ENCODE measurements around the gene PEG3.
"Not testable (repeated sequence)": the region's sequence is repeated elsewhere in the genome, so short reads cannot be mapped to it uniquely, and the experiment has no call there.

The PEG3 gene

DNA sequence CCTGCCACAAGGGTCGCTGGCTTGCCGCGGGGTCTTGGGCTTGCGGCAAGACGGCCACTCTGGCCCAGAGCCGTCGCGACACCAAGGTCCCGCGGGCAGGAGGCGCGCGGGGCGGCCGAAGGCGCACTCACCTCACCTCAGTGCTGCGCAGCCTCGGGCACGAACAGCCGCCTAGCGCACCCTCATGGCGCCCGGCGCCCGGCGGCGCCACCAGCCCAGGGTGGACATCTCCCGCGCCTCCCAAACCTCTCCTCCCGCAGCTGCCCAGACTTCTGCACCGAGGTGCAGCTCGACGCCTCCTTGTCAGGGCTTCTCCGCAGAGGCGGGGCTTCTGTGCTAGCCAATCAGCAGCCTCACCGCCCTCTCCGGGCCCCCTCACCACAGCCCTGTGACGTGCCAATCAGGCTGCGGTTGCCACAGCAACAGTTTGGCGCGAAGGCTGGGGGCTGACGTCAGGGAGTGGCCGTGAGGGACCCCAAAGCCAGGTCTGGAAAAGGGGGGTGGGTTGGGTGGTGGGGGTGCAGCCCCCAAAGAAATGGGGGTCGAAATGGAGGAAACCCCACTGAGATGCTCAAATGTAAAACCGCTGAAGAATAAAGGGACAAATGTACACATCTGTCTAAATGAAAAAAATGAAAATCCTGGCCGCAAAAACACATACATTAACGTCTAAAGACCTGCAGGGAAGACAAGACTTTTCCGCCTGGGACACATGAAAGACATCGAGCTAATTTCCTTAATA, at the start of gene PEG3, which contains the start of gene ZIM2:
PEG3 (minus strand) TSS at position 276 of the 742 bp plus-strand sequence. CDS start 16,071 bp downstream, outside the sequence.
ZIM2 (minus strand) TSS at position 276 of the 742 bp plus-strand sequence. CDS start 16,449 bp downstream, outside the sequence.
- no peak for DNase-seq (ENCODE audit: low spot score)

GRCh38 chr19:56885173-56885985, 44.9 kb upstream of the PEG3 start:
- no peak for DNase-seq (ENCODE audit: low spot score)

DNA sequence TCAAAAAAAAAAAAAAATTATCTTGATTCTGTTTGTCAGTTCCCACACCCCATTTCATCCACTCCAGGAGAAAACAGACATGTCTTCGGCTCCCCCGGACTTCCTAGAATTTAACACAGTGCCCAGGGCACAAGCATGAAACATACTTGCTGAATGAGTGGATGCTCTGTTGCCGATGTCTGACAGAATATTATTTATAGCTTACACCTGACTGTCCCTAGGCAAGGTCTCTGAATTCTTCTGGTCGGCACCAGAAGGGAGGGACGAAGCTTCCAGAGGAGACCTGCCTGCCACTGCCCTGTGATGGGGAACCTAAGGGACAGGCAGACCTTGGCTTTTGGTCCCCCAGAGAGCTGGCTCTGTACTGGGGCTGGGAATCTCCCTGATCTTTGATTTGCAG, 43.9 kb upstream of the PEG3 start:
- DNase-seq (ENCODE audit: low spot score), result no peak

DNA sequence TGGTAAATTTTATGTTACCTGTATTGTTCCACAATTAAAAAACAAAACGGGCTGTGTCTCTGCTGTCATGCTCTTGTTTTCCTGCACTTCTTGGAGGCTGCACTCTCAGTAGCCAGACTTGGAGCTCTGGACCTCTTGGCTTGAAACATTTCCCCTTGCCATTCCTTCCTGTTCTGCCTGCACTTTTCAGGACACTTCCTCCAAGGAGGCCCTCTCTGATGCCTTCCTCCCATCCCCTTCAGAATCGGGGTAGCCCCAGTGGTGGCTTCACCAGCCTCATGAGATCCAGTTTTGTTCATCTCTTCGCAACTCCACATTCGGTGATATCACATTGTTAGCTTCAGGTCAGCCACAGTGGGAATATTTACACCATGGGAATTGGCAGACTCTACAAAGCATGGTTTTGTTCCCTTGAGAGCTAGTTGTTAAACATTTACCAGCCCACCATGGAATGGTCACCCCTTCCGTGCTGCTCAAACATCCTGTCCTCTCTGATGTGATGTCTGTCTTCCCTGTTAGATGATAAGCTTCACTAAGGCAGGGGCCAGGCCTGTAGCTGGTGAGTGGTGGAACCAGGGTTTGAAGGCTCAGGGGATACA, 40.2 kb upstream of the PEG3 start:
- DNase-seq (ENCODE audit: low spot score), result no peak

GRCh38 chr19:56877069-56877715, 36.7 kb upstream of the PEG3 start:
- DNase-seq (ENCODE audit: low spot score), result no peak

DNA sequence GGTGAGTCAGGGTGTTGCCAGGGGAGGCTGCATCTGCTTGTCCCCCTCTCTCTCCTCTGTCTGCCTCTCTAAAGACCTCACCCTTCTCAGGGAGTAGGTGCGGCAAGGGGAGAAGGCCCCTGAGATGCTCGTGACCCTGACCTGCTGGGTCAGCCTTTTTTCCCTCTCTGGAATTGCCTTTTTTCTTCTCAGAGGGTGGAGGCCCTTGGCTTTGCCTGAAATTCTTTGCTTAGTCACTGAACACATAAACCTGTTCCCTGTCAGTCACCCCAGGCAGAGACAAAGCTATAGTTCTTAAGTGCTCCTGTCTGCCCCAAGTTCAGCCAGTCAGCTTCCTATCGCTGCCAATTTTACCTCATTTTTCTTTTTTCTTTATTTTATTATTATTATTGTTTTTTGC, 35.2 kb upstream of the PEG3 start:
- no peak for DNase-seq (ENCODE audit: low spot score)

GRCh38 chr19:56874530-56874929, 34.0 kb upstream of the PEG3 start:
- no peak for DNase-seq (ENCODE audit: low spot score)

DNA sequence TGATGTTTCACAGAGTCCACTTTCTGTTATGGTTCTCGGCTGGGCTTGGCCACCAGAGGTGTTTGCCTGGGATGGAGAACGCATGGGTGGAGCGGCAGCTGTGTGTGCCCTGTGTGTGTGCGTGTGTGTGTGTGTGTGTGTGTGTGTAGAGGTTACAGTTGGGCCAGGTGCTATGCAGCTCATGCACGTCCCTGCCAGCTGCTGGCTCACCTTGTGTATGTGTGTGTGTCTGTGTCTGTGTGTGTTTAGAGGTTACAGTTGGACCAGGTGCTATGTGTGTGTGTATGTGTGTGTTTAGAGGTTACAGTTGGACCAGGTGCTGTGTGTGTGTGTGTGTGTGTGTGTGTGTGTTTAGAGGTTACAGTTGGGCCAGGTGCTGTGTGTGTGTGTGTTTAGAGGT, 33.0 kb upstream of the PEG3 start:
- DNase-seq (ENCODE audit: low spot score), result no peak

DNA sequence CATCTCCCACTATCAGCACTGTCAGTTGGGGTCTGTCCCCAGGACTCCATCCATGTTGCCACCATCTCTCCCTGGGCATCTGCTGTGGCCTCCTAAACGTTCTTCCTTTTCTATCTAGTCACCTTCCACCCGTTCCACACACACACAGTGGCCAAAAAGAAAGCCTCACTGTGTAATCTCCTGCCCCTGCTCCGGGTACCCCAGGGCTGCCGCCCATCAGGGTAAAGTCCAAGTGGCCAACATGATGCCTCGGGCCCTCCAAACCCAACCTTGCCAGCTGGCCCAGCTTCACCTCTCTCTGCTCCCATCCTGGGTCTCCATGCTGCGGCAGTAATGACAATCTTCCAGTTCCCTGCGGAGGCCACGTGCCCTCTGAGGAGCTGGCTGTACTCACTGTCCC, 29.4 kb upstream of the PEG3 start:
- no peak for DNase-seq (ENCODE audit: low spot score)

DNA sequence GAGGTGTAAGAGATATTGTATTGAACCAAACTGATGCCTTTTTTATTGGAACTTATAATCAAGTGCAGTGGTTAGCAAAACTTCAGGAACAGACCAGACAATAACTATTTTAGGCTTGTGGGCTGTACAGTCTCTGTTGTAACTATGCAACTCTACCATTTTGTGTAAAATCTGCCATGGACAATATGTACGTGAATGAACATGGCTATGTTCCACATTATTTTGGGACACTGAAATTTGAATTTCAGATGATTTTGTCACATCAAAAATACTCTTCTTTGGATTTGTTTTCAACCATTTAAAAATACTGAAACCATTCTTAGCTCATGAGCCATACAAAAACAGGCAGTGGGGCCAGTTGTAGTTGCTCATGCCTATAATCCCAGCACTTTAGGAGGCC, 27.9 kb upstream of the PEG3 start:
- DNase-seq (ENCODE audit: low spot score), result no peak

DNA sequence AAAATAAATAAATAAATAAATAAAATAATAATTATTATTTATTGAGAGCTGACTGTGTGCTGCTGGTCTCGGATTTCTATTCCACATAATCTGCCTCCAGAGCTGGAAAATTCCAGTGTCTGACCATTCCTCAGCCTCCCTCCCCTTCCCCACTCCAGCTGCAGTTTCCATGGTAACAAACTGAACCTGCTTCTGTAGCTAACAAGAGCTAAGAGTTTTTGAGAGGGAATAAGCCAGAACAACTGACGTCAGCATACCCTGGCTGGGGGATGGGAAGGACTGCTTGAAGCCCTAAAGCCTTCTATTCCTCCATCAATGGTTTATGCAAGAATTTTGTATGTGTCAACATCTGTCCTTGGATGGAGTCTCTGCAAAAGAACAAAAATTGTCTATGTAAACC, 26.0 kb upstream of the PEG3 start:
- DNase-seq (ENCODE audit: low spot score), result no peak

- DNase-seq (ENCODE audit: low spot score), result no peak
These were observed 24.1 kb upstream of the PEG3 start for GRCh38 chr19:56864443-56865125.

DNA sequence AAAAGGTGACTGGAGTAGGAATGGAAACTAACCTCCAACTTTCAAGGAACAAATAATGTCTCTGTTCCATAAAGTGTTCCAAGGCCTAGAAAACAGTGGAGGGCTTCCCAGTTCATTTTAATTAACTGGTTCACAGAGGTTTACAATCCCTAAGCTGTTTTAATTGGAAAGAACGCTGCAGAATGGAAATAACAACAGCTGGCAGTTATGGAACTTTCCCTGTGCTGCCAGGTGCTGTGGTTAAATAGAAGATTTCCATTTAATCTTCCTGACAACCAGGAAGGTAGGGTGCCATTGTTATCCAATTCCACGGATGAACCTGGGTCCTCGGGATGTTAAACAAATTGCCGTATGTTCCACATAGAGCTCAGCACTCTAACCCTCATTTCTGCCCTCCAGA, 22.2 kb upstream of the PEG3 start:
- DNase-seq (ENCODE audit: low spot score), result no peak

DNA sequence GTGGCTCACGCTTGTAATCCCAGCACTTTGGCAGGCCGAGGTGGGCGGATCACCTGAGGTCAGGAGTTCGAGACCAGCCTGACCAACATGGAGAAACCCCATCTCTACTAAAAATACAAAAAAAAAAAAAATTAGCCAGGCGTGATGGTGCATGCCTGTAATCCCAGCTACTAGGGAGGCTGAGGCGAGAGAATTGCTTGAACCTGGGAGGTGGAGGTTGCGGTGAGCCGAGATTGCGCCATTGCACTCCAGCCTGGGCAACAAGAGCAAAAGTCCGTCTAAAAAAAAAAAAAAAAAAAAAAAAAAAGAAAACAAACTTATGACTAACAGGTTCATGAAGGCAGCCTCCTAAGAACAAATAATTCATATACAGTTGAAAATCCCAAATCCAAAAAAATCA, 19.9 kb upstream of the PEG3 start:
- not testable (repeated sequence) for DNase-seq (ENCODE audit: low spot score)

GRCh38 chr19:56858026-56858425, 17.5 kb upstream of the PEG3 start:
- DNase-seq (ENCODE audit: low spot score), result no peak

- no peak for DNase-seq (ENCODE audit: low spot score)
These were observed 16.3 kb upstream of the PEG3 start for GRCh38 chr19:56856822-56857221.

GRCh38 chr19:56852361-56852760, 11.8 kb upstream of the PEG3 start:
- not testable (repeated sequence) for DNase-seq (ENCODE audit: low spot score)

GRCh38 chr19:56848166-56848565, 7.6 kb upstream of the PEG3 start:
- DNase-seq (ENCODE audit: low spot score), result no peak

DNA sequence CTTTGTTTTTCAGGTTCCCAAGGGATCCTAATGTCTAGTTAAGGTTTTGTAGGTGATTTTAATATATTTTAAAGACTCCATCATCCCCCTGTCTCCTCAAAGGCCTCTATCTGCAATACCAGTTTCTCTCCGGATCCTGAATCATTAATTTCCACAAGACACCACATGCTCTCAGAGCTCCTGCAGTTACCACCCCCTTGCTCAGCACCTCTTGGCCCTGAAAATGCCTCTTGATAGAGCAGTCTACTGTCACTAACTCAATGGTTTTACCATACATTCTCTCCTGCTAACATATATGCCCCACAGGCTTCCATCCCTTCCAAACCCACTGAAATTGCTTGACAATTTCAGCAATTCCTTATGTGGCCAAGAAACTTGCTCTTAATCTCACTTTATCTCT, 1.9 kb upstream of the PEG3 start:
- DNase-seq (ENCODE audit: low spot score), result no peak

DNA sequence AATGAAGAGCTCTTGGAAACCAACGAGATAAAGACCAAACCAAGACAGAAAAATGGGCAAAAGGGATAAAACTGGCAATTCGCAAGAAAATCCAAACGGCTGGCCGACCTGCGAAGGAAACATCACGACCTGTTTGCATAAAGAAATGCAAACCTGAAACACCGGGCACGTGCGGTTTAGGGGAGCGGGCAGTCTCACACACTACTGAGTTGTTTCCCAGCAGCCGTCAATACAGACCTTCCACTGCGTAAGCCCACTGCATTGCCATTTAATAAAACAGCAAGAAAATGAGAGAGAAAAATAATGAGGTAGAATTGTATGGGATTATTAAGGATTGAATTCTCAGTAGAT, 642 bp upstream of the PEG3 start:
- DNase-seq (ENCODE audit: low spot score), result no peak

DNA sequence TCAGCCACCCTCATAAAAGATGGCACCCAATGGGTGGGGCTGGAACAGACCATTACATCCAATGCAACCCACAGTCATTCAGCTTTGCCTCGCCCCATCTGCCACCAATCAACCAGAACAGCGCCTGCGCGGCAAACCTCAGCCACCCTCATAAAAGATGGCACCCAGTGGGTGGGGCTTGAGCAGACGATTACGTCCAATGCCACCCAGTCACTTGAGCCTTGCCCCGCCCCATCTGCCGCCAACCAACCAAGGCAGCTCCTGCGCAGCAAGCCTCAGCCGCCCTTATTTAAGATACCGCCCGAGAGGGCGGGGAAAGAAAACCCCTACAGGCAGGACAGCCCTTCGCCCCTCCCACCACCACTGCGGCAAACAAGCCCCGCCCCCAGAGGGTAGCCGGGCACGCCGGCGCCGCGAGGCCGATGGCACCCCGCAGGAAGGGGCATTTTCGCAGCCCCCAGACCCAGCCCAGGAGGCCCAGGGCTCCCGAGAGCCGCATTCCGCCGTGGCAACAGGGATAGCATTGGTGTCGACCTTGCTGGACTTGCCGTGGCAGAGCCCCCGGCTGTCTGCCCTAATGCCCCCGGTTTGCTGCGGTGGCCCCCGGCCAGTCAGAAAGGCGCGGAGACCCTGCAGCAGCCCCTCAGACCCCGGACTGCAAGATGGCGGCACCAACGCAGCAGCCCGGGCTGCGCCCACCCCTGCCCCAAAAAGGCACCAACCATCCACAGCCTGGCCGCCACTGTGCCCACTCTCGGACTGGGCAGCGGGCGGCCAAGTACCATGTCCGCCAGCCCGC, 675 bp downstream of the PEG3 start:
- DNase-seq (ENCODE audit: low spot score), result no peak

Measured in ecto neural progenitor cell (in vitro differentiated cells).